Mesendoderm (in vitro differentiated cells): ENCODE data around the gene DCTN4.
A peak's percentile ranks its signal among the peaks of the same experiment; 100 is the strongest.

Experiments used
- DNase-seq: peaks from one replicate; pipeline ENCODE4 v3.0.0; 2013
- H2AK5ac ChIP-seq: 2 replicates; pipeline ENCODE4 v1.6.1; 2013; ENCODE audit warnings: low read length, inconsistent platforms
- H2BK120ac ChIP-seq: 2 replicates; pipeline ENCODE4 v1.6.1; 2013; ENCODE audit warnings: low read depth, mild to moderate bottlenecking, low read length, moderate library complexity, mixed read lengths
- H2BK15ac ChIP-seq: replicated peaks from 2 replicates; pipeline ENCODE4 v1.6.1; 2013; ENCODE audit warnings: low read depth, mild to moderate bottlenecking, moderate library complexity
- H2BK5ac ChIP-seq: 2 replicates; pipeline ENCODE4 v1.6.1; 2013; ENCODE audit warnings: low read length, inconsistent platforms
- H3K18ac ChIP-seq: 2 replicates; pipeline ENCODE4 v1.6.1; 2013; ENCODE audit warnings: mild to moderate bottlenecking, low read length, mixed read lengths
- H3K23ac ChIP-seq: one replicate; pipeline ENCODE4 v1.6.1; 2013; ENCODE audit warnings: low read length
- H3K27ac ChIP-seq: 2 replicates; pipeline ENCODE4 v1.5.1; 2013; ENCODE audit warnings: low read depth, mild to moderate bottlenecking, inconsistent platforms, low read length, moderate library complexity
- H3K27me3 ChIP-seq: 2 replicates; pipeline ENCODE4 v1.6.1; 2013; ENCODE audit warnings: low read length, control low read depth, mild to moderate bottlenecking, inconsistent platforms; ENCODE audit not compliant: insufficient read depth, poor library complexity
- H3K36me3 ChIP-seq: 2 replicates; pipeline ENCODE4 v1.6.1; 2013; ENCODE audit warnings: low read length, inconsistent platforms; ENCODE audit not compliant: control insufficient read depth, insufficient read depth
- H3K4ac ChIP-seq: one replicate; pipeline ENCODE4 v1.6.1; 2013; ENCODE audit warnings: low read depth, mild to moderate bottlenecking, low read length, moderate library complexity
- H3K4me1 ChIP-seq: 2 replicates; pipeline ENCODE4 v1.6.1; 2013; ENCODE audit warnings: low read depth, low read length, inconsistent platforms; ENCODE audit not compliant: control insufficient read depth
- H3K4me2 ChIP-seq: 2 replicates; pipeline ENCODE4 v1.6.1; 2013; ENCODE audit warnings: low read length
- H3K4me3 ChIP-seq: 2 replicates; pipeline ENCODE4 v1.5.1; 2013; ENCODE audit warnings: mild to moderate bottlenecking, low read length
- H3K56ac ChIP-seq: one replicate; pipeline ENCODE4 v1.6.1; 2013; ENCODE audit warnings: low read length
- H3K79me1 ChIP-seq: 2 replicates; pipeline ENCODE4 v1.6.1; 2013; ENCODE audit warnings: low read length, inconsistent platforms
- H3K79me2 ChIP-seq: 2 replicates; pipeline ENCODE4 v1.6.1; 2013; ENCODE audit warnings: mild to moderate bottlenecking, low read length; ENCODE audit not compliant: control insufficient read depth, insufficient read depth
- H3K9ac ChIP-seq: 2 replicates; pipeline ENCODE4 v1.6.1; 2013; ENCODE audit warnings: low read length, inconsistent platforms
- H4K5ac ChIP-seq: one replicate; pipeline ENCODE4 v1.6.1; 2013; ENCODE audit warnings: low read length
- H4K8ac ChIP-seq: one replicate; pipeline ENCODE4 v1.6.1; 2013; ENCODE audit warnings: low read depth, mild to moderate bottlenecking, control low read depth, low read length, moderate library complexity
- WGBS: extraction: QIAGEN DNeasy Blood & Tissue Kit; methylation state at CpG from one replicate; pipeline ENCODE4 v1.1.7; 2013; ENCODE audit warnings: low lambda C conversion rate, missing lambda C conversion rate; ENCODE audit not compliant: insufficient coverage; ENCODE audit errors: extremely low coverage; 5-methylcytosine and 5-hydroxymethylcytosine counted together

Gene DCTN4

DNA sequence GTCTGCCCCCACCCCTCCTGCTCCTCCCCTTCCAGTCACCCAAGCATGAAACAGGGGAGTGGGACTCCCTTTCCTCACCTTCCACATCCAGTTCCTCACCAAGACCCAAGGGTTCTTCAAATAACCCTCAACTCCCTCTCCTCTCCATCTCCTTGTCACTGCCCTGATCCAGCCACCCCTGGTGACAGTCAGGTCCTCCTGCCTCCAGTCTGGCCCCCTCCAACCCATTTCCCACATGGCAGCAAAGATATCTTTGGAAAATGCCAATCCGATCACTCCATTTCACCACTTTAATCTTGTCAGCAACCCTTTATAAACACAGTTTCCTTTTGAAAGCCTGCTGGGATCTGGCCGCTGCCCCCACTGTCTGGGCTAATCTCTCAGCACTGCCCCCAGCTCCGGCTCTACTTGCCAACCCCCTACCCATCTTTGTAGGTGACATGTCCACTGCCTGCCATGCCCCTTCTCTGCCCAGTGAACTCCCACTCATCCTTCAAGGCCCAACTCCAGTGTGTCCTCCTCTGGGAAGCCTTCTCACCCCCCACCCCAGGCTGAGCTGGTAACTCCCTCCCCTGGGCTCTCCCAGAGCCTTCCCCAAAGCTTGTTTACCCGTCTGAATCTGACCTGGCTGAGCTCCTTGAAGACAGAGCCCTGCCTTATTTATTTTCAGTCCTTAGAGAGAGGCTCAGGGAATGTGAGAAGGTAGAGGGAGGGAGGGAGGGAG, 98.5 kb downstream of the DCTN4 start:
- Histone ChIP-seq H2BK5ac (no peak overlapping the region), H4K8ac (no peak overlapping the region), H2BK15ac (no peak overlapping the region), H2AK5ac (no peak overlapping the region), H3K9ac (no peak overlapping the region), H3K4ac (no peak overlapping the region), H3K23ac (no peak overlapping the region), H3K56ac (peak overlapping the region; percentile 34), H3K79me2 (no peaks in the 10 kb centered on the region), H3K18ac (no peak overlapping the region), H4K5ac (no peak overlapping the region), H3K4me3 (no peak overlapping the region), H2BK120ac (no peak overlapping the region), H3K27me3 (no peaks in the 10 kb centered on the region), H3K27ac (no peak overlapping the region), H3K79me1 (no peaks in the 10 kb centered on the region), H3K4me2 (no peak overlapping the region), H3K36me3 (no peaks in the 10 kb centered on the region), H3K4me1 (peaks cover 4% of the 10 kb centered on the region)
- DNase-seq = no peak
- WGBS = no CpG with 5 or more reads among the region's 4 CpGs

DNA sequence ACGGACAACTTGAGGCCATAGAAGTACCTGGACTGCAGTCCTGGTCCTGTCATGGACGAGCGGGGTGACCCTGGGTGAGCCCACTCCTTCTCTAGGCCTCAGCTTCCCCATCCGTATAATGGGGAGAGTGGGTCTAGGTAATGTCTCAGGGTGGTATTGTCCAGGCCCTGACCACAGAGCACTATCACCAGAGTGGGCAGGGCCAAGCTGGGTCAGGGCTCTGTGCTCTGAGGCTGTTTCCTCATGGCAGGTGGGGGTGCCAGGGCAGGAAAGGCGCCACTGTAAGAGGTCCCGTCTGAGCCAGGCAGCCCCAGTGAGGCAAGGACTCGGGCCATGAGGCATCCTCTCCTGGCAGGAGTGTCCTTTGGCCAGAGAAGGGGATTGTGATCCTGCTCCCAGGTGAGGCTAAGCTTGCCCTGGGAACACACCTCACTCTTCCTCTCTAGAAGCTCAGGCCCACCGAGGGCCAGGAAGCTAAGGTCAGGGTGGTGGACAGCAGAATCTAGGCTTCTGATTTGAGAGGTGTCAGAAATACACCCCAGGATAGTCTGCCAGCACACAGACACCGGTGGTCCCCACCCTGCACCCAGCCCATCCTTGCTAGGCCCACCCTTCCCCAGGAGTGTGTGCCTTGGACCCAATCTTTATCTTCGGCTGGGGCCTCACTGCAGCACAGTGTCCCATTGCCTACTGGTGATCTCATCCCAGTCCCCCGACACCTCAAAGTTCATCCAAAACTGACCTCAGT, 99.3 kb downstream of the DCTN4 start:
- H2BK5ac ChIP-seq = no peak overlapping the region
- peaks cover 4% of the 10 kb centered on the region for H3K4me1 ChIP-seq
- no peak overlapping the region for H4K8ac ChIP-seq
- no peak overlapping the region for H2BK15ac ChIP-seq
- peak overlapping the region; percentile 34 for H3K56ac ChIP-seq
- H3K18ac ChIP-seq = no peak overlapping the region
- no peaks in the 10 kb centered on the region for H3K27me3 ChIP-seq
- no peak overlapping the region for H3K9ac ChIP-seq
- H3K27ac ChIP-seq = no peak overlapping the region
- H3K79me1 ChIP-seq = no peaks in the 10 kb centered on the region
- no peaks in the 10 kb centered on the region for H3K79me2 ChIP-seq
- DNase-seq = no peak
- no peak overlapping the region for H2BK120ac ChIP-seq
- H3K4me2 ChIP-seq = no peak overlapping the region
- WGBS = no CpG with 5 or more reads among the region's 11 CpGs
- no peak overlapping the region for H2AK5ac ChIP-seq
- H3K36me3 ChIP-seq = no peaks in the 10 kb centered on the region
- H3K4me3 ChIP-seq = no peak overlapping the region
- H3K23ac ChIP-seq = no peak overlapping the region
- H4K5ac ChIP-seq = no peak overlapping the region
- H3K4ac ChIP-seq = no peak overlapping the region

- H2AK5ac ChIP-seq = no peak overlapping the region
- no peak overlapping the region for H3K9ac ChIP-seq
- no peak overlapping the region for H2BK120ac ChIP-seq
- no peak overlapping the region for H3K18ac ChIP-seq
- H3K4me2 ChIP-seq = no peak overlapping the region
- no peak overlapping the region for H3K56ac ChIP-seq
- H3K79me1 ChIP-seq = no peaks in the 10 kb centered on the region
- H4K5ac ChIP-seq = no peak overlapping the region
- no peak overlapping the region for H3K4me3 ChIP-seq
- H3K23ac ChIP-seq = no peak overlapping the region
- no peak overlapping the region for H3K27ac ChIP-seq
- no peaks in the 10 kb centered on the region for H3K27me3 ChIP-seq
- no peak overlapping the region for H4K8ac ChIP-seq
- no peak for DNase-seq
- H3K4me1 ChIP-seq = peaks cover 4% of the 10 kb centered on the region
- H2BK15ac ChIP-seq = no peak overlapping the region
- no CpG with 5 or more reads among the region's 3 CpGs for WGBS
- H3K36me3 ChIP-seq = no peaks in the 10 kb centered on the region
- H2BK5ac ChIP-seq = no peak overlapping the region
- no peaks in the 10 kb centered on the region for H3K79me2 ChIP-seq
- no peak overlapping the region for H3K4ac ChIP-seq
These were observed 100.0 kb downstream of the DCTN4 start for GRCh38 chr5:150658699-150659265.
